A172 (cell line): ENCODE results near the gene FBXL20. TPM values are rescaled to one million over a fixed set of nuclear protein-coding genes. Genes with fewer than 3 reads are reported as not detected.

Source experiments
- total RNA-seq: library from RNA; depleted of rRNA; stranded (reverse); fragments of >200 nt; shearing (Covaris generic); gene quantifications from 2 replicates; pipeline ENCODE4 v1.2.3, GENCODE V29; 2014; rRNA removed

The FBXL20 gene
- total RNA-seq, 1 experiment from 2014 or later, result 11.9 TPM

Other genes with a start within 250 kb of the FBXL20 start
- 0.64 and 2.1 TPM in 2 replicates for gene PLXDC1, start 250.0 kb downstream of the FBXL20 start, total RNA-seq
- not detected in 2 replicates for gene ARL5C, start 235.5 kb downstream of the FBXL20 start, total RNA-seq
- gene CACNB1, start 204.0 kb downstream of the FBXL20 start, total RNA-seq, result 4.0 and 4.5 TPM in 2 replicates
- 2,332 and 2,918 TPM in 2 replicates for gene RPL19, start 201.3 kb downstream of the FBXL20 start, total RNA-seq
- 0.12 TPM in 1 of 2 replicates, not detected in the other for gene STAC2, start 175.7 kb downstream of the FBXL20 start, total RNA-seq
- gene MED1, start 49.6 kb upstream of the FBXL20 start, total RNA-seq, result 17.2 and 19.3 TPM in 2 replicates
- 48.9 and 50.4 TPM in 2 replicates for gene CDK12, start 59.9 kb upstream of the FBXL20 start, total RNA-seq
- not detected in 2 replicates for gene NEUROD2, start 206.3 kb upstream of the FBXL20 start, total RNA-seq
- gene PPP1R1B, start 225.3 kb upstream of the FBXL20 start, total RNA-seq, result not detected in 2 replicates
- 35.1 and 42.9 TPM in 2 replicates for gene STARD3, start 235.5 kb upstream of the FBXL20 start, total RNA-seq